Choroid plexus epithelial cell (primary cell): ENCODE data around the gene VPS13D.

Experiments used
- DNase-seq: peaks from one replicate; pipeline ENCODE4 v3.0.0-alpha.2; 2010; ENCODE audit warnings: low read depth
- H3K4me3 ChIP-seq: 2 replicates; pipeline ENCODE4 v1.5.1; 2011; ENCODE audit warnings: low read depth, mild to moderate bottlenecking, control low read depth, low read length, moderate library complexity
- CTCF ChIP-seq: conservative IDR thresholded peaks from 2 replicates; pipeline ENCODE4 v1.5.1; 2011; ENCODE audit warnings: low read depth, mild to moderate bottlenecking, control low read depth, inconsistent platforms, low read length, moderate library complexity

Gene VPS13D

GRCh38 chr1:12300706-12301105 lies 70.9 kb downstream of the VPS13D start:
- DNase-seq = no peak
- H3K4me3 ChIP-seq = no peak overlapping the region
- no peak for TF ChIP-seq CTCF

GRCh38 chr1:12301518-12302237 lies 71.8 kb downstream of the VPS13D start:
- TF ChIP-seq CTCF = no peak
- no peak overlapping the region for H3K4me3 ChIP-seq
- DNase-seq = no peak

GRCh38 chr1:12302798-12303447 lies 73.1 kb downstream of the VPS13D start:
- no peak for TF ChIP-seq CTCF
- peak; percentile 31 for DNase-seq
- no peak overlapping the region for H3K4me3 ChIP-seq

GRCh38 chr1:12305377-12305776 lies 75.5 kb downstream of the VPS13D start:
- DNase-seq = peak; percentile 43

GRCh38 chr1:12309783-12310742 lies 80.2 kb downstream of the VPS13D start:
- no peak overlapping the region for H3K4me3 ChIP-seq
- peak; percentile 39 for DNase-seq
- TF ChIP-seq CTCF = no peak

More at GRCh38 chr1:12305377-12305776, 75.5 kb downstream of the VPS13D start:
- no peak for TF ChIP-seq CTCF
- H3K4me3 ChIP-seq = no peak overlapping the region

GRCh38 chr1:12314333-12314903 lies 84.6 kb downstream of the VPS13D start:
- peak; percentile 70 for DNase-seq
- peak; percentile 46 for TF ChIP-seq CTCF
- no peak overlapping the region for H3K4me3 ChIP-seq
